HuH-7.5 (cell line): ENCODE data around the gene TXN2.
"Not testable (repeated sequence)": the region's sequence is repeated elsewhere in the genome, so short reads cannot be mapped to it uniquely, and the experiment has no call there.

ENCODE experiments used
- DNase-seq: peaks from one replicate; pipeline ENCODE4 v3.0.0; 2011; ENCODE audit warnings: low spot score

The TXN2 gene

GRCh38 chr22:36455571-36456463 is 25.6 kb downstream of the TXN2 start:
- DNase-seq = no peak

- peak; percentile 66 for DNase-seq
Observed at GRCh38 chr22:36454916-36455570, 26.4 kb downstream of the TXN2 start.

GRCh38 chr22:36453855-36454378 is 27.5 kb downstream of the TXN2 start:
- DNase-seq = no peak

- not testable (repeated sequence) for DNase-seq
Observed at GRCh38 chr22:36452978-36453607, 28.3 kb downstream of the TXN2 start.

GRCh38 chr22:36452250-36452977 is 29.0 kb downstream of the TXN2 start:
- DNase-seq = no peak

GRCh38 chr22:36450923-36451322 is 30.5 kb downstream of the TXN2 start:
- not testable (repeated sequence) for DNase-seq

- no peak for DNase-seq
Observed at GRCh38 chr22:36449596-36450175, 31.8 kb downstream of the TXN2 start.

GRCh38 chr22:36447632-36448031 is 33.8 kb downstream of the TXN2 start:
- no peak for DNase-seq

- no peak for DNase-seq
Observed at GRCh38 chr22:36445158-36445668, 36.2 kb downstream of the TXN2 start.

GRCh38 chr22:36443198-36443770 is 38.2 kb downstream of the TXN2 start:
- DNase-seq = no peak

- DNase-seq = no peak
Observed at GRCh38 chr22:36442506-36443197, 38.8 kb downstream of the TXN2 start.

GRCh38 chr22:36440429-36441002 is 40.9 kb downstream of the TXN2 start:
- no peak for DNase-seq

- no peak for DNase-seq
Observed at GRCh38 chr22:36439481-36440271, 41.8 kb downstream of the TXN2 start.

GRCh38 chr22:36435516-36436415 is 45.7 kb downstream of the TXN2 start:
- DNase-seq = no peak

- no peak for DNase-seq
Observed at GRCh38 chr22:36433318-36434231, 47.9 kb downstream of the TXN2 start.

GRCh38 chr22:36432592-36433317 is 48.7 kb downstream of the TXN2 start:
- no peak for DNase-seq
